Testis (tissue), 3 donors: ENCODE data around the gene PTPRA. TPM values are rescaled to one million over a fixed set of nuclear protein-coding genes. Genes with fewer than 3 reads are reported as not detected.
A peak's percentile ranks its signal among the peaks of the same experiment; 100 is the strongest.

ENCODE experiments used
- DNase-seq: peaks from one replicate; pipeline ENCODE4 v3.0.0-alpha.2; 2019
- H3K27ac ChIP-seq, 2 donors: fragments of 200-600 bp; sonication (generic); one replicate each; pipeline ENCODE4 v1.5.1; 2019
- H3K27me3 ChIP-seq: fragments of 200-600 bp; sonication (generic); one replicate; pipeline ENCODE4 v1.5.1; 2019
- H3K36me3 ChIP-seq: fragments of 200-600 bp; sonication (generic); one replicate; pipeline ENCODE4 v1.5.1; 2017; ENCODE audit warnings: low read depth; ENCODE audit errors: missing control alignments
- H3K4me1 ChIP-seq: fragments of 200-600 bp; sonication (generic); one replicate; pipeline ENCODE4 v1.5.1; 2019
- H3K4me3 ChIP-seq, 2 donors: fragments of 200-600 bp; sonication (generic); one replicate each; pipeline ENCODE4 v1.5.1; 2017 to 2019
- H3K9me3 ChIP-seq: fragments of 200-600 bp; sonication (generic); one replicate; pipeline ENCODE4 v1.5.1; 2017
- POLR2A ChIP-seq: fragments of 450-650 bp; IDR thresholded peaks from one replicate; pipeline ENCODE4 v1.6.1; 2017; ENCODE audit warnings: antibody characterized with exemption, mild to moderate bottlenecking, moderate library complexity
- WGBS, 2 donors: methylation state at CpG; one replicate each; pipeline ENCODE4 v1.1.5; 2018; 5-methylcytosine and 5-hydroxymethylcytosine counted together
- intact Hi-C: fragments of 100-400 bp; cut with DNase I; formaldehyde crosslinking; loops from one replicate; pipeline ENCODE4 v1.15.1; 2023; ENCODE audit warnings: low total_unique reads
- polyA plus RNA-seq: library from polyadenylated mRNA; stranded (reverse); fragments of 350-450 nt; fragmentation: Illumina TruSeq; extraction: RNeasy Lipid Tissue Mini Kit (QIAGEN cat#74804); gene quantifications from one replicate; pipeline ENCODE4 v1.2.3, GENCODE V29; 2014; ENCODE audit warnings: low read depth, low replicate concordance; ENCODE audit not compliant: insufficient read depth
- total RNA-seq, 2 donors: library from RNA; depleted of rRNA; stranded (reverse); fragments of >200 nt; gene quantifications; one replicate each; pipeline ENCODE4 v1.2.3, GENCODE V29; 2016
- TF ChIP-seq, protein P1 (sequence below), 3 experiments: fragments of 450-650 bp in 2 of 3; fragments of 200-600 bp in 1 of 3; sonication (generic) in 1 of 3; IDR thresholded peaks; one replicate each; pipeline ENCODE4 v1.5.1; 2016 to 2019; ENCODE audit warnings: antibody characterized with exemption in 3 of 3, mild to moderate bottlenecking in 2 of 3, moderate library complexity in 1 of 3

The PTPRA gene
- total and polyA plus RNA-seq, 3 donors from 2014 or later = 52.0 to 83.8 (median 68.9) TPM

GRCh38 chr20:2998728-2999127 lies 125.4 kb downstream of the PTPRA start:
- intact Hi-C loops = no loop called here
- no peaks in the 10 kb centered on the region for H3K36me3 ChIP-seq

GRCh38 chr20:3000852-3001523 lies 127.7 kb downstream of the PTPRA start:
- no peak for DNase-seq
- H3K4me1 ChIP-seq = no peaks in the 10 kb centered on the region
- no peaks in the 10 kb centered on the region for H3K36me3 ChIP-seq
- no peak overlapping the region for H3K4me3 ChIP-seq
- no peak for TF ChIP-seq POLR2A
- TF ChIP-seq, protein P1, sequence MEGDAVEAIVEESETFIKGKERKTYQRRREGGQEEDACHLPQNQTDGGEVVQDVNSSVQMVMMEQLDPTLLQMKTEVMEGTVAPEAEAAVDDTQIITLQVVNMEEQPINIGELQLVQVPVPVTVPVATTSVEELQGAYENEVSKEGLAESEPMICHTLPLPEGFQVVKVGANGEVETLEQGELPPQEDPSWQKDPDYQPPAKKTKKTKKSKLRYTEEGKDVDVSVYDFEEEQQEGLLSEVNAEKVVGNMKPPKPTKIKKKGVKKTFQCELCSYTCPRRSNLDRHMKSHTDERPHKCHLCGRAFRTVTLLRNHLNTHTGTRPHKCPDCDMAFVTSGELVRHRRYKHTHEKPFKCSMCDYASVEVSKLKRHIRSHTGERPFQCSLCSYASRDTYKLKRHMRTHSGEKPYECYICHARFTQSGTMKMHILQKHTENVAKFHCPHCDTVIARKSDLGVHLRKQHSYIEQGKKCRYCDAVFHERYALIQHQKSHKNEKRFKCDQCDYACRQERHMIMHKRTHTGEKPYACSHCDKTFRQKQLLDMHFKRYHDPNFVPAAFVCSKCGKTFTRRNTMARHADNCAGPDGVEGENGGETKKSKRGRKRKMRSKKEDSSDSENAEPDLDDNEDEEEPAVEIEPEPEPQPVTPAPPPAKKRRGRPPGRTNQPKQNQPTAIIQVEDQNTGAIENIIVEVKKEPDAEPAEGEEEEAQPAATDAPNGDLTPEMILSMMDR (IDR thresholded peaks at IDR 0.05) = peak in 1 of 3 experiments; percentile 17
- no peaks in the 10 kb centered on the region for H3K27me3 ChIP-seq
- 64 to 72% methylated on average over 7 of the region's 7 CpGs for WGBS, 2 donors
- H3K27ac ChIP-seq = no peak overlapping the region
- no peaks in the 10 kb centered on the region for H3K9me3 ChIP-seq
- intact Hi-C loops = no loop called here

More at GRCh38 chr20:2998728-2999127, 125.4 kb downstream of the PTPRA start:
- no peak for DNase-seq
- Histone ChIP-seq H3K4me1 (no peaks in the 10 kb centered on the region), H3K27ac (no peak overlapping the region), H3K9me3 (no peaks in the 10 kb centered on the region), H3K4me3 (no peak overlapping the region), H3K27me3 (no peaks in the 10 kb centered on the region)
- no peak for TF ChIP-seq POLR2A
- TF ChIP-seq, protein P1 (IDR thresholded peaks at IDR 0.05) = no peak

DNA sequence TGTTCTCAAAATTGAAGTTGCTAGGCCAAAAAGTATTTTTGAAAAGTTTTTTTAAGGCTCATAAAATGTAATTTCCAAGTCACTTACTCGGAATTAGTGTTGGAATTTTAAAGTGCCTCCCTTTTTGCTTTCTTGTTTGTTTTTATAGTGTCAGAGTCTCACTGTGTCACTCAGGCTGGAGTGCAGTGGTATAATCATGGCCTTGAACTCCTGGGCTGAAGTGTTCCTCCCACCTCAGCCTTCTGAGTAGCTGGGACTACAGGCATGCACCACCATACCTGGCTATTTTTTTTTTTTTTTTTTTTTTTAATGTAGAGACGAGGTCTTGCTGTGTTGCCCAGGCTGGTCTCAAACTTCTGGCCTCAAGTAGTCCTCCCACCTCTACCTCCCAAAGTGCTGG lies 130.1 kb downstream of the PTPRA start:
- no peak for TF ChIP-seq POLR2A
- TF ChIP-seq, protein P1 (IDR thresholded peaks at IDR 0.05) = no peak
- Histone ChIP-seq H3K9me3 (no peaks in the 10 kb centered on the region), H3K4me3 (no peak overlapping the region), H3K4me1 (no peaks in the 10 kb centered on the region), H3K27me3 (no peaks in the 10 kb centered on the region), H3K36me3 (no peaks in the 10 kb centered on the region), H3K27ac (no peak overlapping the region)
- WGBS, 2 donors = 74 to 83% methylated on average over 2 of the region's 2 CpGs
- intact Hi-C loops = no loop called here
- DNase-seq = no peak

GRCh38 chr20:3010985-3011723 lies 137.9 kb downstream of the PTPRA start:
- Histone ChIP-seq H3K4me3 (no peak overlapping the region), H3K27me3 (no peaks in the 10 kb centered on the region), H3K4me1 (no peaks in the 10 kb centered on the region), H3K9me3 (no peaks in the 10 kb centered on the region), H3K36me3 (no peaks in the 10 kb centered on the region), H3K27ac (no peak overlapping the region)
- intact Hi-C loops = no loop called here
- TF ChIP-seq, protein P1 (IDR thresholded peaks at IDR 0.05) = no peak
- TF ChIP-seq POLR2A = no peak
- 86 to 96% methylated on average over 1 of the region's 1 CpG for WGBS, 2 donors
- no peak for DNase-seq
